NCI-H2029 (cell line): ENCODE results near the gene VRTN.
"Not testable (repeated sequence)": the region's sequence is repeated elsewhere in the genome, so short reads cannot be mapped to it uniquely, and the experiment has no call there.

ENCODE experiments used
- DNase-seq: peaks from one replicate; lab custom pipeline; 2025; lab: John Stamatoyannopoulos, UW

VRTN gene

DNA sequence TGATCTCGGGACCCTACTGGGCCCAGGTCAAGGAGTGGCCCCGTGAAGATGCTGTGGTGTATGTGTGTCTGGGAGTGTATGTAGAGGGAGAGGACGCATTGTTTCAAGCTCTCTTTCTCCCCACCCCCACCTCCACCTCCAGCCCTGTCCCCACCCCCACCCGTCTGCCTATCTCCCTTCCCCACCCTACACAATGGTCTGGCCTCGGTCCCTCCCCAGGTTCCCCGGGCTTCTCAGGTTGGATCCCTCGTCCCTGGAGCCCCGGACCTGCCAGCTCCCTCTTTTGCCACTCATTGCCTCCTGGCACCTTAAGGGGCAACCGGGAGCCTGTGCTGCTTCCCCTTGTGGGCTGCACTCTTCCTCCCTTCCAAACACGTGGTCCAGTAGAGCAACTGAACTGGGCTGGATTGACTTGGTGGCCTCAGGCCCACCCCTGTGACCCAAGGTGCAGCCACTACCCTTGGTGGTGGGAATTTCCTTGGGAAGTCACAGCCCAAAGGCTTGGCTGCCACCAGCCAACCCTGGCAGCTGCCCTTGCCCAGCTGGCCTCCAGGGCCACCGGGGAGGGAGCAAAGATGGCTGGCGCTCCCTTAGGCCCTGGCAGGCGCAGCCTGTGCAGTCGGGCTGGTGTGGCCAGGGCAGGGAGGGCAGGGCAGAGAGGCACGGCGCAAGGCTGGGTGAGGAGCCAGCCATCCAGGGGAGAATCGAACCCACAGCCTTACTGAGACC is 628 bp downstream of the VRTN start:
- no peak for DNase-seq

DNA sequence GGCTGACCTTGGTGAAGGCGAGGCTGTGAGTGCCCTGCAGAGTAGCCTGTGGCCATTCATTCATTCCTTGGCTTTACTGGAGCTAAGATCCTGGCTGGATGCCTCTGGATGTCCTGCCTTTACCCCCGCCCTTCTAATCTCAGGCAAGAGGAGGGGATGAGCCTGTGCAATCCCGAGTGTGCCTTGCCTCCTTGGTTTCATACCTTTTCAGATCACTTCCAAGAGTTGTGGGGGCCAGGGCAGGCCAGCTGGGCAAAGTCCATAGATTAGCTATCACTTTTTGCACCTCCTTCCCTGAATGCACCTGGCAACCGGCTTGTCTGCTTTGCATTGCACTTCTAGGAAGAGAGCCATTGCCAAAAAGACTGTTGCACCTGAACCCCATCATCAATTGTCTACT is 1.5 kb downstream of the VRTN start:
- no peak for DNase-seq

DNA sequence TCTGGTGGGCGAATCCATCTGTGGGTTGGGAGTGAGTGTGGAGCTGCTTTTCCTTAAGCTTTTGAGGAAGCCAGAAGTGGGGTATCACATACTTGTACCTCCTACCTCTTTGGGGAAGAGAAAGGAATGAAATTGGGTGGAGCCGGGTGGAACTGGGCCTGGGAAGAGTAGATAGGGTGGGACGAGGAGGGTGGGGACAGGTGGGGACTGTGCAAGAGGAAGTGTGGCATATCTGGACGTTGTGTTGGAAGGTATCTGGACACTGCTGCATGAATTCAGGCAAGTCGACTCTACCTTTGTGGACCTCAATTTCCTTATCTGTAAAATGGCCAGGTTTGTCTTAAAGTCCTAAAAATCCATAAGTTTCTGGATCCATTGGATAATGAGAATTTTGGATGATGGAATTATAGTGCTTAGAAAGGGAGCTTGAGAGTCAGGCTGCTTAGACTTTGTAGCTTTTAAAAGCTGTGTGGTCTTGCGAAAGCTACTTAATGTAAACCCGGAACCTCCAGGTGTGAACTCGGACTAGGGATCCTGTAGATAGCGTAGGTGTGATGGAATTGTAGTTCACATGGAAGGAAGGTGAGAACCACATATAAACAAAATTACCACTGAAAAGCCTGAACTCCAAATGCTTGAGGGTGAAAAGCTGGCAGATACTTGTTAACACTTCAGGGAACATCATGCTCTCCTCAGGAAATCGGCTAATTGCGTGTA is 2.1 kb downstream of the VRTN start:
- no peak for DNase-seq

DNA sequence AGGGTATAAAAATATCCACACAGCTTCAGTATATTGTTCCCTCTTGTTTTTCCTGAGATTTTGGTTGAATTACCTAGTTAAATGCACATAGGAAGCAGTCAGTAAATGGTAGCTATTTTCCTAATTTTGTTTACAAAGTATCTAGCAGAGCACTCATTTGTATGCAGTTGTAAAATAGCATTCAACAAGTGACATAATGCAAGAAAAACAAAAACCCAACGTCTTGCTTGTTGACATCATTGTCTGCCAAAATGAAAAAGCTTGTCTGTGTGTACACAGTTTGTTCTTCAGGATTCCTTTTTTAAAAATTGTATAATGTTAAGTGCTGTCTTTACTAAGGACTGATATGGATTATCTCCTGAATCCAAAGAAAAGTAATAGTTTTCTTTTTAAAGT is 2.7 kb downstream of the VRTN start:
- no peak for DNase-seq

DNA sequence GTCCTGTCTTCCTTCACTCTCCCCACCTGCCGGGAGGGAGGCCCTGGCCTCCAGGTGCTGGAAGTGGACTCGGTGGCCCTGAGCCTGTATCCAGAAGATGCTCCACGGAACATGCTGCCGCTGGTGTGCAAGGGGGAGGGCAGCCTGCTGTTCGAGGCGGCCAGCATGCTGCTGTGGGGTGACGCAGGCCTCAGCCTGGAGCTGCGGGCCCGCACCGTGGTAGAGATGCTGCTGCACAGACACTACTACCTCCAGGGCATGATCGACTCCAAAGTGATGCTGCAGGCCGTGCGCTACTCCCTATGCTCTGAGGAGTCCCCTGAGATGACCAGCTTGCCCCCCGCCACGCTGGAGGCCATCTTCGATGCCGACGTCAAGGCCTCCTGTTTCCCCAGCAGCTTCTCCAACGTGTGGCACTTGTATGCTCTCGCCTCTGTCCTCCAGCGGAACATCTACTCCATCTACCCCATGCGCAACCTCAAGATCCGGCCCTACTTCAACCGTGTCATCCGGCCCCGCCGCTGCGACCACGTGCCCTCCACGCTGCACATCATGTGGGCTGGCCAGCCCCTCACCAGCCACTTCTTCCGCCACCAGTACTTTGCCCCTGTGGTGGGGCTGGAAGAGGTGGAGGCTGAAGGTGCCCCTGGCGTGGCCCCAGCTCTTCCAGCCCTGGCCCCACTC is 8.8 kb downstream of the VRTN start:
- no peak for DNase-seq

GRCh38 chr14:74357585-74357984 is 9.3 kb downstream of the VRTN start:
- no peak for DNase-seq

GRCh38 chr14:74358176-74358829 is 10.0 kb downstream of the VRTN start:
- no peak for DNase-seq

- no peak for DNase-seq
Observed at GRCh38 chr14:74360163-74360562, 11.9 kb downstream of the VRTN start.

GRCh38 chr14:74362361-74362915 is 14.2 kb downstream of the VRTN start:
- peak; percentile 6 for DNase-seq

GRCh38 chr14:74364271-74364880 is 16.1 kb downstream of the VRTN start:
- DNase-seq: no peak

- DNase-seq: no peak
Observed at GRCh38 chr14:74368026-74368425, 19.8 kb downstream of the VRTN start.

- DNase-seq: no peak
Observed at GRCh38 chr14:74368441-74368840, 20.2 kb downstream of the VRTN start.

DNA sequence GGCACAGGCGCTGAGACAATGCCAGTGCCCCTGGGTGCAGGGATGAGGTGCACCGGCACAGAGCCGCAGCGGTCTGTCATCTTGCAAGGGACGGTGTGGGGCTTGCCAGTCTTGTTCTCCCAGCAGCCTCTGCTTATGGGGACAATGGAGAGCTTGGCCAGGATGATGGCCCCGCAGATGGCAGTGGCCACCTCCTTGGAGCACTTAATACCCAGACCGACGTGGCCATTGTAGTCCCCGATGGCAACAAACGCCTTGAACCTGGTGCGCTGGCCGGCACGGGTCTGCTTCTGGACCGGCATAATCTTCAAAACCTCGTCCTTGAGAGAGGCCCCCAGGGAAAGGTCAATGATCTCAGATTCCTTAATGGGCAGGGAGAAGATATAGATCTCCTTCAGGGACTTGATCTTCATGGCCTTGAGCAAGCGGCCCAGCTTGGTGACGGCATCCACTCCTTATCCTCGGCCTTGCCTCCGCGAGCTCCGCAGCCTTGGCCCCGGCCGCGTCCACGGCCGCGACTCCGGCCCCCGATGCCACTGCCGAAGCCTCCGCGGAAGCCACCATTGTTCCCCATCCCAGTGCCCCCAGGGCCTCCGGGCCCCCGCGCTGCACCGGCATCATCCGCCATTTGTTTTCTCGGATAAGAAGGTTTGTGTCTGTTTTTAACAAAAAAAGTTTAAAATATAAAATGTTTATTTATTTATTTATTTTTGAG is 29.9 kb downstream of the VRTN start:
- no peak for DNase-seq

- no peak for DNase-seq
Observed at GRCh38 chr14:74380172-74380571, 31.9 kb downstream of the VRTN start.

DNA sequence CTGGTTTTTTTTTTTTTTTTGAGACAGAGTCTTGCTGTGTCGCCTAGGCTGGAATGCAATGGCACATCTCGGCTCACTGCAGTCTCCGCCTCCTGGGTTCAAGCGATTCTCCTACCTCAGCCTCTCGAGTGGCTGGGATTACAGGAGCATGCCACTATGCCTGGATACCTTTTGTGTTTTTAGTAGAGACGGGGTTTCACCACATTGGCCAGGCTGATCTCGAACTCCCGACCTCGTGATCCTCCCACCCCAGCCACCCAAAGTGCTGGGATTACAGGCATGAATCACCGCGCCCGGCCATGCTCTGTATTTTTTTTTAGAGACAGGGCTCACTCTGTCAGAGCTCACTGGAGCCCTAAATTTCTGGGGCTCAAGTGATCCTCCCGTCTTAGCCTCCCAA is 32.6 kb downstream of the VRTN start:
- DNase-seq: no peak

- DNase-seq: not testable (repeated sequence)
Observed at GRCh38 chr14:74381571-74381970, 33.3 kb downstream of the VRTN start.

- no peak for DNase-seq
Observed at GRCh38 chr14:74382231-74382630, 34.0 kb downstream of the VRTN start.

GRCh38 chr14:74389980-74390379 is 41.7 kb downstream of the VRTN start:
- DNase-seq: no peak

DNA sequence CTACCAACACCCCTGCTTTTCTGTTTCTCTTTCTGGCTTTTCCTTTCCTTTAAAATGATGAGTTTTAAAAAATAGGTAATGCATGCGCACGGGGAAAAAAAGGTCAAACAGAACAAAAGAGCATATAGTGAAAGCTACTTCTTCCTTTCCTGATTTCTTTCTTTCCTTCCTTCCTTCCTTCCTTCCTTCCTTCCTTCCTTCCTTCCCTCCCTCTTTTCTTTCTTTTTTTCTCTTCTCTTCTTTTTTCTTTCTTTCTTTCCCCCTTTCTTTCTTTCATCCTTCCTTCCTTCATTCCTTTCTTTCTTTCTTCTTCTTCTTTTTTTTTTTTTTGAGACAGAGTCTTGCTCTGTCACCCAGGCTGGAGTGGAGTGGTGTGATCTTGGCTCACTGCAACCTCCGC is 42.2 kb downstream of the VRTN start:
- not testable (repeated sequence) for DNase-seq

DNA sequence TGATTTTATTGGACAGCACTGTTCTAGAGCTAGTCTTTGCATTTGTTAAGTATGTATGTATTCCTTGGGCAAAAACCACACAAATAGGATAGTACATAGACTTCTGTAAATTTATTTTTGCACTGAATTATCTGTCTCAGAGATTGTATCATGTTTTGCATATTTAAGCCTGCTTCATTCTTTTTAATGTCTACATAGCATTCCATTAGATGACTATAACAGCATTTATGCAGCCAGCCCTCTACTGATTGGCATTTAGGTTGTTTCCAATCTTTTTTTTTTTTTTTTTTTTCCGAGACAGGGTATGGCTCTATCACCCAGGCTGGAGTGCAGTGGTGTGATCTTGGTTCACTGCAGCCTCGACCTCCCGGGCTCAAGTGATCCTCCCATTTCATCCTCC is 43.2 kb downstream of the VRTN start:
- no peak for DNase-seq
